Thyroid gland (tissue), 4 donors: ENCODE data around the gene RAD18.

Experiments used
- POLR2A ChIP-seq, 2 donors: fragments of 450-650 bp; IDR thresholded peaks; one replicate each; pipeline ENCODE4 v1.6.1; 2017; ENCODE audit warnings: antibody characterized with exemption in 2 of 2, mild to moderate bottlenecking in 2 of 2, moderate library complexity in 1 of 2
- TF ChIP-seq, protein P1 (sequence below), 6 experiments: fragments of 200-600 bp in 3 of 6; fragments of 450-650 bp in 3 of 6; sonication (generic) in 3 of 6; IDR thresholded peaks; one replicate each; pipeline ENCODE4 v1.5.1; 2016 to 2019; ENCODE audit warnings: antibody characterized with exemption in 6 of 6, mild to moderate bottlenecking in 2 of 6, inconsistent platforms in 1 of 6, moderate library complexity in 1 of 6

DNA sequence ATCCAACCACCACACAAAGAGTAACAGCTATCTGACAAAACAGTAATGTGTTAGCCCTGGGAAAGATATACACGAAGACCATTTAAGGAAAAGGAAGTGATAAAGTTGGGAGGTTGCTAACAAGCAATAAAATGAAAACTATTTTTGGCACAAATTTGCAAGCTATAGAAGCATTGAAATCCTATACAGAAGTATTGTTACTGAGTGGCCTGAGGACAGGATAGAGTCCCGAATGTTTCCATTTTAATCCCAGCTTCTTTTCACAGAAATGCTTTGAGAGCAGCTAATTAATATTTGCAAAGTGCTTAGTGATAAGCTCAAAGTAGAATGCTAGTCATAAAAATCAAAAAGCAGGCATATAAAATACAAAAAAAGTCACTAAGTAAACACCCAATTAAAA lies 51.5 kb downstream of the RAD18 start:
- no peak for TF ChIP-seq POLR2A (IDR thresholded peaks at IDR 0.05)
- TF ChIP-seq, protein P1, sequence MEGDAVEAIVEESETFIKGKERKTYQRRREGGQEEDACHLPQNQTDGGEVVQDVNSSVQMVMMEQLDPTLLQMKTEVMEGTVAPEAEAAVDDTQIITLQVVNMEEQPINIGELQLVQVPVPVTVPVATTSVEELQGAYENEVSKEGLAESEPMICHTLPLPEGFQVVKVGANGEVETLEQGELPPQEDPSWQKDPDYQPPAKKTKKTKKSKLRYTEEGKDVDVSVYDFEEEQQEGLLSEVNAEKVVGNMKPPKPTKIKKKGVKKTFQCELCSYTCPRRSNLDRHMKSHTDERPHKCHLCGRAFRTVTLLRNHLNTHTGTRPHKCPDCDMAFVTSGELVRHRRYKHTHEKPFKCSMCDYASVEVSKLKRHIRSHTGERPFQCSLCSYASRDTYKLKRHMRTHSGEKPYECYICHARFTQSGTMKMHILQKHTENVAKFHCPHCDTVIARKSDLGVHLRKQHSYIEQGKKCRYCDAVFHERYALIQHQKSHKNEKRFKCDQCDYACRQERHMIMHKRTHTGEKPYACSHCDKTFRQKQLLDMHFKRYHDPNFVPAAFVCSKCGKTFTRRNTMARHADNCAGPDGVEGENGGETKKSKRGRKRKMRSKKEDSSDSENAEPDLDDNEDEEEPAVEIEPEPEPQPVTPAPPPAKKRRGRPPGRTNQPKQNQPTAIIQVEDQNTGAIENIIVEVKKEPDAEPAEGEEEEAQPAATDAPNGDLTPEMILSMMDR (IDR thresholded peaks at IDR 0.05): no peak
